Activated T-cell treated with anti-CD3 and anti-CD28 coated beads, Interleukin-2, amount 50 U/mL, for 72 hours (primary cell): Measurements from ENCODE around the gene LRRN4. TPM values are rescaled to one million over a fixed set of nuclear protein-coding genes. Genes with fewer than 3 reads are reported as not detected.

ENCODE experiments used
- ATAC-seq, 2 donors: fragments of 150-1000 bp; cut with Tn5 transposase; replicated peaks in 1 of 2; 2 replicates each; pipeline ENCODE4 v1.10.0; 2021; ENCODE audit warnings: moderate library complexity in 2 of 2, mild to moderate bottlenecking in 1 of 2
- DNase-seq, 2 donors: peaks; one replicate each; pipeline ENCODE4 v3.0.0; 2021 to 2022; ENCODE audit warnings: mixed read lengths in 1 of 2
- H3K27ac Mint-ChIP-seq: one replicate; pipeline ENCODE4 v1.8.0; 2022; ENCODE audit warnings: mild to moderate bottlenecking, moderate library complexity, mixed read lengths
- H3K27me3 Mint-ChIP-seq: one replicate; pipeline ENCODE4 v1.8.0; 2022; ENCODE audit warnings: low read depth, mixed read lengths
- H3K36me3 Mint-ChIP-seq, 2 donors: one replicate each; pipeline ENCODE4 v1.8.0; 2022; ENCODE audit warnings: mixed read lengths in 2 of 2, mild to moderate bottlenecking in 1 of 2; ENCODE audit not compliant: insufficient read depth in 2 of 2
- H3K4me1 Mint-ChIP-seq: one replicate; pipeline ENCODE4 v1.8.0; 2022; ENCODE audit warnings: low read depth, mixed read lengths
- H3K4me3 Mint-ChIP-seq, 2 donors: one replicate each; pipeline ENCODE4 v1.8.0; 2022; ENCODE audit warnings: mild to moderate bottlenecking in 2 of 2, mixed read lengths in 2 of 2, moderate library complexity in 2 of 2
- H3K9me3 Mint-ChIP-seq, 2 donors: one replicate each; pipeline ENCODE4 v1.8.0; 2022; ENCODE audit warnings: mixed read lengths in 2 of 2
- total RNA-seq, 2 donors: library from RNA; stranded (reverse); gene quantifications; one replicate each; pipeline ENCODE4 v1.2.3, GENCODE V29; 2022

Gene LRRN4
- total RNA-seq, 2 donors from 2014 or later = not detected

GRCh38 chr20:6012179-6012578, 41.7 kb downstream of the LRRN4 start:
- Mint-ChIP-seq H3K27ac (peak overlapping the region; percentile 34), H3K9me3 (no peaks in the 10 kb centered on the region), H3K36me3 (peaks cover 11 to 21% of the 10 kb centered on the region in 2 donors), H3K4me1 (peaks cover 28% of the 10 kb centered on the region), H3K27me3 (no peaks in the 10 kb centered on the region), H3K4me3 (no peak overlapping the region)
- ATAC-seq (no peak), DNase-seq (no peak)

DNA sequence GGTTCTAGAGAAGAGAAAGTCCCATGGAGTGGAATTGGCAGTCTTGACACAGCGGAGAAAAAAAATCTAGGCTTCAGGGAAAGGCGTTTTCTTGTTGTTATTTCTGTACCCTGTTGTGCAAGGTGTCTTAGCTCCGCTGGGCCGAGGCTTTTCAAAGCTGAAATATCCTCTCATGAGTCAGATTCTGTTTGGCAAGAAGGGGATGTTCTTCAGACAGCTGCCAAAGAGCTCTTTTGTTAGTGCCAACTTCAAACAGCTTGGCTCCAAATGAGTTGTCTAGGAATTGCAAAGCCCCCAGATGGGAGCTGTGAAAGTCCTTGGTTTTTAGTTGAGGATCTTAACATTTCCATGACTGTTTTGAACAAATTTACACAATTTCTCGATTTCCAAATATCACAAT, 45.6 kb downstream of the LRRN4 start:
- peaks cover 22% of the 10 kb centered on the region for H3K4me1 Mint-ChIP-seq
- H3K27ac Mint-ChIP-seq = peak overlapping the region; percentile 64
- no peaks in the 10 kb centered on the region for H3K9me3 Mint-ChIP-seq
- peaks cover 9 to 13% of the 10 kb centered on the region in 2 donors for H3K36me3 Mint-ChIP-seq
- no peaks in the 10 kb centered on the region for H3K27me3 Mint-ChIP-seq
- DNase-seq (no peak), ATAC-seq (no peak)
- H3K4me3 Mint-ChIP-seq = peak overlapping the region; percentile 93 to 97

DNA sequence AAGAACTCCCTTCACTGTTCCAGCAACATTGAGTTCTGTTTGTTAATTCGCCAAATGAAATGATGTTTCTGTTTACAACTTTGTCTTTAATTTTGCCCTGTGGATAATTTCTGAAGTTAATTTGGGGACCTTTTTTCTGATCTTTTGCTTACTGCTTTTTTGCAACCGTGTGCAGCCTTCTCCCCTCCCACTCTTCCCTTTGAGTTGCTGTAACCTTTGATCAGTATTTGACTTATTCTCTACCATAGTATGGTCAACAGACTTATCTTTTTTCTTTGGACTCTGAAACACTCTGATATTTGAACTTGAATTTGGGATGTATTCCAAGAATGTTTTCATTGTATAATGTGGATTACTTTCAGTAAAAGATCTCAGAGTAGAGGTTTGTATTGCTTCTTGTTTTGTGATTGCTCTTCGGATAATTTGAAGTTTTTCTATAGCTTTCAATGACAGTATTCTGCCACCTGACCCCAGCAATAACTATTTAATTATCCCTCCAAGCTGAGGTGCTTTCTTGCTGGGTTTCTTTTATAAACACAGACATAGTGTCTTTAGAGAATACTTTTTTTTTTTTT, 46.2 kb downstream of the LRRN4 start:
- DNase-seq (no peak), ATAC-seq (no peak)
- H3K4me3 Mint-ChIP-seq = peak overlapping the region; percentile 93 to 97
- H3K9me3 Mint-ChIP-seq = no peaks in the 10 kb centered on the region
- H3K4me1 Mint-ChIP-seq = peaks cover 21% of the 10 kb centered on the region
- H3K27me3 Mint-ChIP-seq = no peaks in the 10 kb centered on the region
- H3K27ac Mint-ChIP-seq = peak overlapping the region; percentile 10
- H3K36me3 Mint-ChIP-seq = peaks cover 7 to 10% of the 10 kb centered on the region in 2 donors

DNA sequence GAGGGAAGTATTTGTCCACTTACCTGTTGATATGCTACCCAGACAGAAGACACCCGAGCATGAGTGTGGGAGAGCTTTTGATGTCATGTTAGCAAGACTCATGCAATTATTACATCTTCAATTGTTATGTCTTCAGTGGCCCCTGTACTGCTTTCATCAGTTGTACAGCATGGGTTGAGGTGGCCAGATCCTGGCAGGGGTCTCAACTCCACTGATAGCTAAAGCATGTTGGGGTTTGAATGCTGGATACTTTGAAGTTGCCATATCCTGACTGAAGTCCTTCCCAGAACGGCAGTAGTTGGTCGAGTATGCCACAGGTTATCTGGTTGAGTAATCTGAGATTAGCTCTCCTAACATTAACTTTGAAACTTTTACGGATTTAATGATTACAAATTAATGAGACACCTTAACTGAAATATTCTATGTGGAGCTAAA, 46.7 kb downstream of the LRRN4 start:
- ATAC-seq = no peak

GRCh38 chr20:6006603-6006949, 47.3 kb downstream of the LRRN4 start:
- DNase-seq (no peak), ATAC-seq (no peak)
- H3K4me3 Mint-ChIP-seq = peak overlapping the region; percentile 93 to 97
- H3K9me3 Mint-ChIP-seq = no peaks in the 10 kb centered on the region
- peaks cover 21% of the 10 kb centered on the region for H3K4me1 Mint-ChIP-seq
- H3K27ac Mint-ChIP-seq = peak overlapping the region; percentile 95
- H3K36me3 Mint-ChIP-seq = peaks cover 2 to 3% of the 10 kb centered on the region in 2 donors
- H3K27me3 Mint-ChIP-seq = no peaks in the 10 kb centered on the region

More for the DNA sequence above, 46.7 kb downstream of the LRRN4 start:
- peaks cover 21% of the 10 kb centered on the region for H3K4me1 Mint-ChIP-seq
- peak overlapping the region; percentile 95 for H3K27ac Mint-ChIP-seq
- peaks cover 3 to 5% of the 10 kb centered on the region in 2 donors for H3K36me3 Mint-ChIP-seq
- no peak for DNase-seq
- H3K9me3 Mint-ChIP-seq = no peaks in the 10 kb centered on the region
- H3K4me3 Mint-ChIP-seq = peak overlapping the region; percentile 93 to 97
- H3K27me3 Mint-ChIP-seq = no peaks in the 10 kb centered on the region

DNA sequence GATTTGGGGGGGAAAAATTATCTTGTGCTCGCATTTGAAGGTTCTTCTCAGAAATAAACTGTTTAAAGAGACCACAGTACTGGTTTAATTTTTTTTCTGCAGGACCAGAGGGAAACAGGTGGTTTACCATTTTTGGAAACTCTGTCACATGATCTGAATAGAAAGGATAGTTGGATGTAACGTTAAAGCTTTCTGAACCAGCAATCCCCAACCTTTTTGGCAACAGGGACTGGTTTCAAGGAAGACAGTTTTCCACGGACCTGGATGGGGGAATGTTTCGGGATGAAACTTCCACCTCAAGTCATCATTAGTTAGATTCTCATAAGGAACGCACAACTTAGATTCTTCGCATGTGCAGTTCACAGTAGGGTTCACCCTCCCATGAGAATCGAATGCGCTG, 53.0 kb downstream of the LRRN4 start:
- ATAC-seq (no peak), DNase-seq (no peak)
- Mint-ChIP-seq H3K4me1 (peaks cover 15% of the 10 kb centered on the region), H3K36me3 (peaks cover 2 to 9% of the 10 kb centered on the region in 2 donors), H3K27me3 (no peaks in the 10 kb centered on the region), H3K4me3 (no peak overlapping the region), H3K9me3 (no peaks in the 10 kb centered on the region), H3K27ac (no peak overlapping the region)

GRCh38 chr20:5999783-6000182, 54.1 kb downstream of the LRRN4 start:
- peaks cover 4 to 13% of the 10 kb centered on the region in 2 donors for H3K36me3 Mint-ChIP-seq
- H3K4me3 Mint-ChIP-seq = no peak overlapping the region
- DNase-seq = no peak
- H3K27me3 Mint-ChIP-seq = no peaks in the 10 kb centered on the region
- ATAC-seq = no peak
- H3K4me1 Mint-ChIP-seq = peaks cover 20% of the 10 kb centered on the region
- H3K27ac Mint-ChIP-seq = no peak overlapping the region
- no peaks in the 10 kb centered on the region for H3K9me3 Mint-ChIP-seq

- H3K36me3 Mint-ChIP-seq = peaks cover 4 to 16% of the 10 kb centered on the region in 2 donors
- H3K4me1 Mint-ChIP-seq = peaks cover 20% of the 10 kb centered on the region
- H3K27me3 Mint-ChIP-seq = no peaks in the 10 kb centered on the region
- no peak overlapping the region for H3K4me3 Mint-ChIP-seq
- DNase-seq = peak; percentile 46 to 56
- H3K27ac Mint-ChIP-seq = no peak overlapping the region
- ATAC-seq = peak; percentile 97 to 98
- no peaks in the 10 kb centered on the region for H3K9me3 Mint-ChIP-seq
Measured at GRCh38 chr20:5996765-5997164, 57.1 kb downstream of the LRRN4 start.

DNA sequence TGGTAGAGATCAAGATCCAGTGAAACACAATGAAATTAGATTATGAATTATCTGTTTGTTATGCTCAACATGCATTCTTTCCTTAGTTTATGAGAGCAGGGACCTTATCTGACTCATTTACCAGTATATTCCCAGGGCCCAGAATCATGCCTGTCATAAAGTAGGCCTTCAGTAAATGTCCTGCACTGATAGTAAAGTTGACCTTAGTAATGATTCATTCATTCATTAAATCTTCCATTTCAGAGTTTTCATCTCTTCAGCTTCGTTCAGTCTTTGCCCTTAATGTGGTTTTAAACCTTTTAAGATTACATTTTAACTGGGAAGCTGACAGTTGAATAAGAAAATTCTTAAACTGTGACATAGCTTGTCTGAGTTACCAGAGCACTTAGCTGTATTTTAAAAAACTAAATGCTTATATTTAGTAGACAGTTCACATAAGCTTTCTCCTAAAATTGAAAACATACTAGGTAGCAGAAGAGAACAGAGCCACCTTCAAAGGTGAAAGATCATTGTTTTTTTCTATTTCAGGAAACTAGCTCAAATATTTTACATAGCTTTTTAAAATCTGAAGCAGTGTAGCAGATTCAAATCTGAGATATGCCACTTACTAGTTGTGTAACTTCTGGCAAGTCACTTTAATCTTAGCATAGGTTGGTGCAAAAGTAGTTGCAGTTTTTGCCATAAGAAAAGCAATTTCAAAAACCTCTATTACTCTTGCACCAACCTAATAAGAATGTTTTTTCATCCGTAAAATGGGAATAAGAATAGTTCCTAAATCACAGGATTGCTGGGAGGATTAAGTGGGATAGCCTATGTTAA, 62.0 kb downstream of the LRRN4 start:
- no peak for ATAC-seq
- no peak overlapping the region for H3K27ac Mint-ChIP-seq

DNA sequence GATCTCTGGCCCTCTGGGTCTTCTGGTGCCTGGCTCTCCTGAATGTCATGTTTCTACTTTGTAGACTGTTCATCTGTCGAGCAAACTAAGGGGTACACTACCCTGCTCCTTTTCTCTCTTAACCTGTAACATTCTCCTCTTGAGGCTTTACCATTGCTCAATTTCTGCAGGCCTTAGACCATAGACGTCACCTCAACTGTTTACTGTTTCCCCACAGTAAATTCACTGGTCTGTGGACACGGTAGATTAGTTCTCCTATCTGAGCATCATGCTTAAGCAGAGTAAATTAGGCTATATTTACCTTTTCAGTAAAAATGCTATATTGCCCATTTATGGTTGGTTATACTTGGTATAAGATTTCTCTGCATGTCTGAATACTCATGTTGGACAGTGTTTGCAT, 62.9 kb downstream of the LRRN4 start:
- DNase-seq (no peak), ATAC-seq (no peak)
- H3K27me3 Mint-ChIP-seq = no peaks in the 10 kb centered on the region
- H3K4me1 Mint-ChIP-seq = peaks cover 5% of the 10 kb centered on the region
- no peak overlapping the region for H3K4me3 Mint-ChIP-seq
- peaks cover 10 to 27% of the 10 kb centered on the region in 2 donors for H3K36me3 Mint-ChIP-seq
- H3K9me3 Mint-ChIP-seq = no peaks in the 10 kb centered on the region
- peak overlapping the region; percentile 1 for H3K27ac Mint-ChIP-seq

More for the DNA sequence above, 62.0 kb downstream of the LRRN4 start:
- Mint-ChIP-seq H3K9me3 (no peaks in the 10 kb centered on the region), H3K27me3 (no peaks in the 10 kb centered on the region), H3K36me3 (peaks cover 11 to 32% of the 10 kb centered on the region in 2 donors), H3K4me3 (no peak overlapping the region), H3K4me1 (peaks cover 14% of the 10 kb centered on the region)
- no peak for DNase-seq

Other genes with a start within 250 kb of the LRRN4 start
- not detected for gene CHGB, start 142.6 kb downstream of the LRRN4 start, total RNA-seq
- 10 to 100 TPM; 17.5 to 23.2 TPM for gene TRMT6, start 103.5 kb downstream of the LRRN4 start, total RNA-seq
- 10 to 100 TPM; 39.2 to 53.9 TPM for gene MCM8, start 103.4 kb downstream of the LRRN4 start, total RNA-seq
- 10 to 100 TPM; 36.7 to 39.7 TPM for gene CRLS1, start 47.9 kb downstream of the LRRN4 start, total RNA-seq
- gene FERMT1, start 69.0 kb upstream of the LRRN4 start, total RNA-seq = under 1 TPM; 0.34 to 0.37 TPM